Breast epithelium (tissue), 4 donors: ENCODE data around the gene CBFA2T3. TPM values are rescaled to one million over a fixed set of nuclear protein-coding genes. Genes with fewer than 3 reads are reported as not detected.

Experiments
- DNase-seq, 2 donors: peaks; one replicate each; pipeline ENCODE4 v3.0.0-alpha.2; 2019; ENCODE audit warnings: low spot score in 2 of 2
- H3K27ac ChIP-seq, 2 donors: fragments of 200-600 bp; sonication (generic) in 1 of 2; one replicate each; pipeline ENCODE4 v1.5.1; 2016 to 2019; ENCODE audit warnings: mild to moderate bottlenecking in 1 of 2
- H3K27me3 ChIP-seq, 2 donors: fragments of 200-600 bp; sonication (generic) in 1 of 2; one replicate each; pipeline versions ENCODE4 v1.5.1 to v1.6.0; 2017 to 2019; ENCODE audit warnings: control low read depth in 1 of 2, mild to moderate bottlenecking in 1 of 2
- H3K36me3 ChIP-seq: fragments of 200-600 bp; one replicate; pipeline ENCODE4 v1.5.1; 2019
- H3K4me1 ChIP-seq, 2 donors: fragments of 200-600 bp; sonication (generic); one replicate each; pipeline ENCODE4 v1.5.1; 2016 to 2019; ENCODE audit warnings: control low read depth in 1 of 2
- H3K4me3 ChIP-seq, 3 donors: fragments of 200-600 bp; sonication (generic); 1 replicate in 2 of 3; 2 replicates in 1 of 3; pipeline ENCODE4 v1.5.1; 2016 to 2019; ENCODE audit warnings: mild to moderate bottlenecking in 3 of 3, moderate library complexity in 2 of 3
- H3K9me3 ChIP-seq, 2 donors: fragments of 200-600 bp; sonication (generic) in 1 of 2; one replicate each; pipeline ENCODE4 v1.5.1; 2016 to 2019; ENCODE audit warnings: control low read depth in 1 of 2
- CTCF ChIP-seq, 3 donors: fragments of 450-650 bp; IDR thresholded peaks; one replicate each; pipeline ENCODE4 v1.5.1; 2016 to 2017; ENCODE audit warnings: antibody characterized with exemption in 3 of 3, mild to moderate bottlenecking in 3 of 3, moderate library complexity in 3 of 3
- POLR2A ChIP-seq: fragments of 450-650 bp; IDR thresholded peaks from one replicate; pipeline ENCODE4 v1.6.1; 2016; ENCODE audit warnings: antibody characterized with exemption, mild to moderate bottlenecking, moderate library complexity
- POLR2AphosphoS5 ChIP-seq, 3 donors: sonication (generic); formaldehyde crosslinking; IDR thresholded peaks; one replicate each; pipeline ENCODE4 v1.6.1; 2017; ENCODE audit warnings: antibody characterized with exemption in 3 of 3
- intact Hi-C: fragments of 100-400 bp; cut with DNase I; formaldehyde crosslinking; loops from one replicate; pipeline ENCODE4 v1.15.1; 2023; ENCODE audit warnings: low total_unique reads
- total RNA-seq, 3 donors: library from RNA; depleted of rRNA; stranded (reverse); fragments of >200 nt; gene quantifications; one replicate each; pipeline ENCODE4 v1.1.0, GENCODE V29; 2016

Gene CBFA2T3
- total RNA-seq, 3 donors from 2014 or later = 0.64 to 2.3 (median 0.88) TPM

DNA sequence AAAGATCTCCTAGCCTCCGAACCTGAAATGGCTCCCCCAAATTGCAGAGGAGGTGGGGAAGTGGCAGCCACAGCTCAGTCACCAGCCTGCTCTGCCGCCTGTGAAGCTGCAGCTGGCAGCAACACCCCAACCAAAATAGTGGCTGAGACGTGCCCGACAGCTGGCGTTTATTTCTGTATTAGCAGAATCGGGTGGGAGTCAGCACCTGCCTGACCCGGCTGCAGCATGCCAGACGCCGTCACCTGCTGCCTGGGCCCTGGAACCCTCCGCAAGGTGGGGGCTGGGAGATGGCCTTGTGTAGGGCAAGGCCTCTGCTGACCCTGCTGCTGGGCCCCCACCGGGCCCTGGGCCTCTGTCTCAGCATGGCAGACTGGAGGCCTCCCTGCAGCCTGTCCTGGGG is 93.1 kb downstream of the CBFA2T3 start:
- no peak overlapping the region for H3K4me3 ChIP-seq
- no peaks in the 10 kb centered on the region for H3K4me1 ChIP-seq
- DNase-seq = no peak
- intact Hi-C loops = no loop called here
- no peaks in the 10 kb centered on the region for H3K36me3 ChIP-seq
- no peak overlapping the region for H3K27ac ChIP-seq
- H3K27me3 ChIP-seq = no peaks in the 10 kb centered on the region
- no peaks in the 10 kb centered on the region for H3K9me3 ChIP-seq
- TF ChIP-seq CTCF (IDR thresholded peaks at IDR 0.05) (no peak), POLR2A (no peak), POLR2AphosphoS5 (IDR thresholded peaks at IDR 0.05) (no peak)

DNA sequence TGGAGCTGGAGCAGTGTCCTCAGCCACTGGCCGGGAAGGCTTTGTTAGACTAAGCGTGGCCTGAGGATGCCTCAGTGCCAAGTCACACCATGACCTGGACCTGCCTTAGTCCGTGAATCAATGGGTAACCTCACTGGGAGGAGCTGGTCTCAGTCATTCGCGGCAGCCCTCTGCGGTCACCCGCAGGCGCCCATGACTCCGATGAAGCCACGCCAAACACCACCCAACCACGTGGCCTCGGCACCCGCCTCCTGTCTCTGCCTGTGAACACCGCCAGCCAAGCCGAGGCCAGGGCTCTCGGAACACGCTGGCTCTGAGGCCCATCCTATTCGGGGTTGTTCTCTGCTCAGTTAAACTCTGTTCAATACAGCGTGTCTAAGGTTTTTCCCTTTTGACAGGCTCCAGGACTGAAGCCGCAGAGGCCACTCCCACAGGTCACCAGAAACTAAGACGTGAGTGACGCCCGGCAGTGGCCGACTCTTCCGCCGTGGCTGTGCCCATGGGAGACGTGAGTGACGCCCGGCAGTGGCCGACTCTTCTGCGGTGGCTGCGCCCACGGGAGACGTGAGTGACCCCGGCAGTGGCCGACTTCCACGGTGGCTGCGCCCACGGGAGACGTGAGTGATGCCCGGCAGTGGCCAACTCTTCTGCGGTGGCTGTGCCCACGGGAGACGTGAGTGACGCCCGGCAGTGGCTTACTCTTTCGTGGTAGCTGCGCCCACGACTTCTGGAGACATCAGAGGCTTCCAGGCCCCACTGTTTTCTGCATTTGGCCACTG is 93.7 kb downstream of the CBFA2T3 start:
- Histone ChIP-seq H3K4me3 (no peak overlapping the region), H3K36me3 (no peaks in the 10 kb centered on the region), H3K27ac (no peak overlapping the region), H3K27me3 (no peaks in the 10 kb centered on the region), H3K4me1 (no peaks in the 10 kb centered on the region), H3K9me3 (no peaks in the 10 kb centered on the region)
- intact Hi-C loops = no loop called here
- no peak for TF ChIP-seq POLR2AphosphoS5 (IDR thresholded peaks at IDR 0.05)
- TF ChIP-seq CTCF (IDR thresholded peaks at IDR 0.05) = no peak
- TF ChIP-seq POLR2A = no peak
- no peak for DNase-seq

DNA sequence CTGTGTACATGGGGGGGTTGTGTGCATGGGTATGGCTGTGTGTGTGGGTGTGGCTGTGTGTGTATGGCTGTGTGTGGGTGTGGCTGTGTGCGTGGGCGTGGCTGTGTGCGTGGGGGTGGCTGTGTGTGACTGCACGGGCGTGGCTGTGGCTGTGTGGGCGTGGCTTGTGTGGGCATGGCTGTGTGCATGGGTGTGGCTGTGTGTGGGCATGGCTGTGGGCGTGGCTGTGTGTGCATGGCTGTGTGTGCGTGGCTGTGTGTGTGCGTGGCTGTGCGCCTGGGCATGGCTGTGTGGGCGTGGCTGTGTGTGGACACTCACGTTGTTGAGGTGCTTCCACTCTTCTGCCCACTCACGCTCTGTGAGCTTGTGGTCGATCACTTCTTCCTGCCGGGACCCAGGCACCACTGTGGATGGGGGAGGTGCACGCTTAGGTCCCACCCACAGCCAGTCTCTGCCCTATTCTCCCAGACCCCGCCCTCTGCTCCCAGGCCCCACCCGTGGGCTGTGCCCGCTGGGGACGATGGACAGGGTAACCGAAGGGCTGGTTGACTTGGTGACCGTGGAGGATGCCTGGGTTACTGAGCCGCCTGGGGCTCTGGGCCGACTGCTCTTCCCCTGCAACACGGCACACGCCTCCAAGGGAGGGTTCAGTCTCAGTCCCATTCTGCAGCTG is 94.5 kb downstream of the CBFA2T3 start:
- H3K9me3 ChIP-seq = no peaks in the 10 kb centered on the region
- H3K36me3 ChIP-seq = no peaks in the 10 kb centered on the region
- TF ChIP-seq POLR2A (no peak), CTCF (IDR thresholded peaks at IDR 0.05) (no peak), POLR2AphosphoS5 (IDR thresholded peaks at IDR 0.05) (no peak)
- no peak overlapping the region for H3K4me3 ChIP-seq
- intact Hi-C loops = no loop called here
- H3K27ac ChIP-seq = no peak overlapping the region
- no peaks in the 10 kb centered on the region for H3K4me1 ChIP-seq
- DNase-seq = no peak
- H3K27me3 ChIP-seq = no peaks in the 10 kb centered on the region

- H3K27me3 ChIP-seq = no peaks in the 10 kb centered on the region
- DNase-seq = no peak
- H3K27ac ChIP-seq = no peak overlapping the region
- TF ChIP-seq CTCF (IDR thresholded peaks at IDR 0.05) = no peak
- no peak for TF ChIP-seq POLR2A
- TF ChIP-seq POLR2AphosphoS5 (IDR thresholded peaks at IDR 0.05) = no peak
- no peaks in the 10 kb centered on the region for H3K36me3 ChIP-seq
- no peaks in the 10 kb centered on the region for H3K4me1 ChIP-seq
- intact Hi-C loops = no loop called here
- peak overlapping the region in 2 of 3 donors; percentile 41 to 61 for H3K4me3 ChIP-seq
- H3K9me3 ChIP-seq = no peaks in the 10 kb centered on the region
Observed at GRCh38 chr16:88881675-88882357, 95.2 kb downstream of the CBFA2T3 start.
